Activated CD8-positive, alpha-beta memory T cell treated with anti-CD3 and anti-CD28 coated beads, Interleukin-2, amount 10 ng/mL, durations not matched to agents 7 days and 5 days (primary cell): ENCODE measurements around the gene ZIC1. TPM values are rescaled to one million over a fixed set of nuclear protein-coding genes. Genes with fewer than 3 reads are reported as not detected.

ENCODE experiments used
- ATAC-seq: fragments of 150-1000 bp; cut with Tn5 transposase; one replicate; pipeline ENCODE4 v1.10.0; 2021; ENCODE audit warnings: moderate library complexity
- CTCF ChIA-PET: fragments of 350-600 bp; sonication (Branson Sonifier 250); formaldehyde crosslinking; loops from one replicate; lab custom pipeline; 2021; ENCODE audit warnings: antibody characterized with exemption; lab: Charles Lee
- DNase-seq: peaks from one replicate; pipeline ENCODE4 v3.0.0-alpha.2; 2020
- H3K27ac Mint-ChIP-seq: one replicate; pipeline ENCODE4 v1.8.0; 2021; ENCODE audit warnings: mild to moderate bottlenecking, mixed read lengths
- H3K27me3 Mint-ChIP-seq: one replicate; pipeline ENCODE4 v1.8.0; 2021; ENCODE audit warnings: mixed read lengths
- H3K36me3 Mint-ChIP-seq: one replicate; pipeline ENCODE4 v1.8.0; 2021; ENCODE audit warnings: mild to moderate bottlenecking, mixed read lengths
- H3K4me1 Mint-ChIP-seq: one replicate; pipeline ENCODE4 v1.8.0; 2021; ENCODE audit warnings: mixed read lengths
- H3K4me3 Mint-ChIP-seq: one replicate; pipeline ENCODE4 v1.8.0; 2021; ENCODE audit warnings: mild to moderate bottlenecking, moderate library complexity, mixed read lengths
- H3K9me3 Mint-ChIP-seq: one replicate; pipeline ENCODE4 v1.8.0; 2022; ENCODE audit warnings: low read depth, mixed read lengths
- total RNA-seq, 2 experiments: library from RNA; stranded (reverse); gene quantifications; one replicate each; pipeline ENCODE4 v1.2.3, GENCODE V29; 2021

ZIC1 gene
- total RNA-seq, 2 experiments from 2014 or later, result not detected

DNA sequence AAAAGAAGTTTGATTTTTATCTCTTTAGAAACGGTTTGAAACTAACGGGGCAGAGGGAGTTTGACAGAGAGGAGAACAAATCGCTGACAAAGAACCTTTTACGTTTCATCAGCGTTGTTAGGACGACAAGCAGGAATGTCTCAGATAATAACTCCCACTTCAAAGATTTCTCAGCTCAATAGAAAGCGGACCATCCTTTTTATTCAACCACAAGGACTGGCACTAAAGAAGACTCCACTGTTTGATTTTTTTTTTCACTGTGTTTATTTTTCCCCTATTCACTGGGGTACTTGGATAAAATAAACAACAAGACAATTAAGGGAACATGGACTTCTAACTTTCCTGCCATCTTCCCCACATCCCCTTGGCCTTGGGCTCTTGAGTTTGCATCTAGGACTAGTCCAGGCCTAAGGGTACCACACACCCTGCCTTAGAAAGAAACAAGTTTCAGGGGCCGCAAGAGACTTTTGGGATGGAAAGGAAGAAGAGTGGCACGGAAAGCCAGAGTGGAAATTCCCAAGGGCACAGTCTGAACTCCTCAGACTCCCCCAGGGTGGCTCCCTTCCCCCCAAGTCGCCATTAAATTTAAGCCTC is 21.8 kb upstream of the ZIC1 start:
- Mint-ChIP-seq H3K27ac (no peak overlapping the region), H3K4me1 (no peaks in the 10 kb centered on the region), H3K36me3 (no peaks in the 10 kb centered on the region), H3K9me3 (no peaks in the 10 kb centered on the region), H3K4me3 (no peak overlapping the region), H3K27me3 (peaks cover 92% of the 10 kb centered on the region)
- CTCF ChIA-PET, result no interaction called here
- ATAC-seq (no peak), DNase-seq (no peak)

DNA sequence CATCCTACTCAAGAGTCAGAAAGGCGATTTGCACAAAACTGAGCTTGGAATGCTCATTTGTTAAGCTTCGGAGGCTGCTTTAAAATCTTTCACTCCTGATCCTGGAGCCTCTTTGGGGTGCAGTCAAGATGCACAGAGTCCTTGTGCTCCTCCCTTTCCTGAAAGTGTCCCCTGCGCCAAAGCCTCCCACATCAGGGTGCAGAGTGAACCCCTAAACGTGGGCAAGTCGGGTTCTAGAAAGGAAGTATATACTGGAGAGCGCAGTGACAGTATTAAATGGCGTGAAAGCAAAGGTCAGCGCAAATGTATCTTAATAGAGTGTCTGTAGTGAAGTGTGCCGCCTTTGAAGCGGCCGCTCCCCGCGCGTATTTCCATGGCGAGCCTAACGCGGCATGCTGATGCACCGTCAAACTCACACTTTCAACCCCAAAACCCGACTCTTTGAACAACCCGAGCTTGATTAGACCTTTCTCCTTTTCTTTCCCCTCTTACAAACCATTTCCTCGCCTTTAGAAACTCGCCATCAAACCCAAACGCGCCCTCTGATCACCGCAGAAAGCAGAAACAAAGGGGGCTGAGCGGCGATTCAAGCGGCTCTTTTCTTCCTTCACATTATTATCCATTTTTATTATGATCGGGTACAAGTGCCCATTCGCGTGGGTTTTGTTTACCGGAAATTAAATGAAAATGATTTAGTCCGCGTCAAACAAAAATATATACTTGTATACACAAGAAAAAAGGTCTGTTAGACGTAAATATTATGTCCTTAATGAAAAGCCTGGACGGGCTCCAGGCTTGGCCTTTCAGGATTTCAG is 21.1 kb upstream of the ZIC1 start:
- H3K27ac Mint-ChIP-seq, result no peak overlapping the region
- H3K4me3 Mint-ChIP-seq, result no peak overlapping the region
- no peak for DNase-seq
- H3K36me3 Mint-ChIP-seq, result peaks cover 1% of the 10 kb centered on the region
- ATAC-seq, result no peak
- no peaks in the 10 kb centered on the region for H3K4me1 Mint-ChIP-seq
- peaks cover 90% of the 10 kb centered on the region for H3K27me3 Mint-ChIP-seq
- no peaks in the 10 kb centered on the region for H3K9me3 Mint-ChIP-seq
- CTCF ChIA-PET, result no interaction called here

DNA sequence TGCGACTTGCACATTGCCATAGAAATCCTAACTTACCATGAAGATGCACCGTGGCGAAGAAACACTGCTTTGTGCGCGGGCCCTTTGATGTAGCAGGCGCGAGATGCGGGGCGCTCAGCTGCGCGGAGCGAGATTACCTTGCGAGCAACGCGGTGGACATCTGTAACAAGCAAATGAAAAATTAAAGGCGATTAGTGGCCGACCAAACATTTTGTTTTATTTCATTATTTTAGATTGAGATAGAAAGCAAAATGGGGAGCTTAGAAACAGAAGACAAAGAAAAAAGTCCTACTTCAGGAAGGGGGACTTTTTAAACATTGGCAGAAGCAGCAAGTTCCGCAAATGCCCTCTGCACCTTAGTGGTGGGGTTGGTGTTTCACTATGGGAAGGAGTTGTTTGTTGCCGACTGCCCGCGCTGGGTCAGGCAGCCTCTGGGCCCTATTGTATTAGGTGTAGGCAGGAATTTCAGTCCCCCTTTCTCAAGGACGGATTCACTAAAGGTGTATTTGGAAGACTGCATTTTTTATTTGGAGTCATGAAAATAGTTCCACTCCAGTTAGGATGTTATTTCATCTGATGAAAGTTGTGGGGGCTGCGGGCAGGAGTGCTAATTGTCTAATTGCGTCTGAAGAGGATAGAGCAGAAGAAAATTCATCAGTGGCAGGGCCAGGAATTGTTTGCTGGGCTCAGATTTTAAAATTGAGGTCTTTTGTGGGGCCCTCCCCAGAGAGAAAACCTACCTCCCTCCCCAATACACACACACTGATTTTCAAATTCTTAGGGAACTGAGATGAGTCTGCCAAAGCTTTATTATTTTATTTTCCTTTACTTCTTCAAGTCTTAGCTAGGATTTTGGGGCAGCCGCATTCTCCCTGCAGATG is 20.2 kb upstream of the ZIC1 start:
- no peak for DNase-seq
- Mint-ChIP-seq H3K4me3 (no peak overlapping the region), H3K4me1 (no peaks in the 10 kb centered on the region), H3K9me3 (no peaks in the 10 kb centered on the region), H3K27me3 (peaks cover 86% of the 10 kb centered on the region), H3K36me3 (peaks cover 3% of the 10 kb centered on the region), H3K27ac (peak overlapping the region; percentile 32)
- CTCF ChIA-PET, result no interaction called here
- ATAC-seq, result no peak

DNA sequence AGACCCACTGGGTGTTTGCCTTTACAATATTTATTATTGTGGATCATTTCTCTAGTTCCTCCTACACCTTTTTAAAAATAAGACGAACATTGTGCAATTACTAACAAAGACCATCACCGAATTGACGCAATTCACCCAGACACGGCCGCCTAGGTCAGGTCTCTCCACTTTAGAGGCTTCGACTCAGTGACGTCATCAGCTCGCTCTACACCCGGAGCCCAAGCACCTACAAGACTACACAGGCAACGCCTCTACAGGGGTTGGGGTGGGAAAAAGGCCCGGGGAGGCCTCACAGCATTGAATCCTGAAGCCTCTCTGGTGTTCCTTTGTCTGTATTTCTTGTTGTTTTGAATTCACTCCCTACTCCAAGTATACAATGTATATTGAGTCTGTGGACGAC is 19.4 kb upstream of the ZIC1 start:
- peaks cover 88% of the 10 kb centered on the region for H3K27me3 Mint-ChIP-seq
- H3K4me3 Mint-ChIP-seq, result no peak overlapping the region
- no peaks in the 10 kb centered on the region for H3K9me3 Mint-ChIP-seq
- CTCF ChIA-PET, result no interaction called here
- ATAC-seq (no peak), DNase-seq (no peak)
- H3K36me3 Mint-ChIP-seq, result peaks cover 4% of the 10 kb centered on the region
- H3K4me1 Mint-ChIP-seq, result no peaks in the 10 kb centered on the region
- no peak overlapping the region for H3K27ac Mint-ChIP-seq

DNA sequence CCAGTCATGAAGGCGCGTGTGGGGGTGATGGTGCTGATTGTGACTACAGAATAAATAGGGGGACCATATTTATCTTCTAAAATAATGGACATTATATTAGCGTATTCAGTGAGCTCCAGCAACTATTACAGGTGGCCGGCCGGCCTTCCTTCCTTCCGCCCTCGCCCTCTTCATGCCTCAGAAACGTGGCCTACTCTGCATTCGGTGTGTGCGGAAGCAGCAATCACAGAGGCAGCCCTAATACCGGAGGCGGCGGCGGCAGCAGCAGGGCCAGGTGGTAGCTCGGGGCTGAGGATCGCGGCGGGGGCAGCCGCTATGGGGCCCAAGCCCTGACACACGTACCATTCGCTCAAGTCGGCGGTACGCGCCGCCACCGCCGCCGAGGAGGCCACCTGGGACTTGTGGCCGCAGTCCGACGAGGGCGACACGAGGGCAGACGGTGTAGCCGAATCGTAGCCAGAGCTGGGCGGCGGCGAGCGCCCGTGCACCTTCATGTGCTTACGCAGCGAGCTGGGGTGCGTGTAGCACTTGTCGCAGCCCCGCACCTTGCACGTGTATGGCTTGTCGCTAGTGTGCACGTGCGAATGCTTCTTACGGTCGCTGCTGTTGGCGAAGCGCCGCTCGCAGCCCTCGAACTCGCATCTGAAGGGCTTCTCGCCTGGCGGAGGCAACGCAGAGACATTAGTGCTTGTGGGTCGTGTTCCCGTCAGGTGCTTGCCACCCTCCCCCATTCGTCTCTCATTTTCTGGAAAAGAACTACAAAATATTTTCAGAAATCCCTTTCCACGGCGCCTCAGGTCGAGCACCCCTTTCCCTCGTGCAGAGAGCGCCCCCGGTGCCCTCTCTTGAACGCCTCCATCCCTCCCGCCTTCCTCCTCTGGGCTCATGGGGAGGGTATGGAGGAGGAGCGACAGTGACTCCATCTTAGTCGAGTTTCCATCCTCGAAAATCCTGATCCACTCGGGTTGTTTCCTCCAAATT is 18.3 kb upstream of the ZIC1 start:
- ATAC-seq, result no peak
- H3K36me3 Mint-ChIP-seq, result peaks cover 4% of the 10 kb centered on the region
- H3K27me3 Mint-ChIP-seq, result peaks cover 88% of the 10 kb centered on the region
- H3K27ac Mint-ChIP-seq, result no peak overlapping the region
- no peaks in the 10 kb centered on the region for H3K4me1 Mint-ChIP-seq
- no peak for DNase-seq
- H3K9me3 Mint-ChIP-seq, result no peaks in the 10 kb centered on the region
- CTCF ChIA-PET, result no interaction called here
- H3K4me3 Mint-ChIP-seq, result no peak overlapping the region

DNA sequence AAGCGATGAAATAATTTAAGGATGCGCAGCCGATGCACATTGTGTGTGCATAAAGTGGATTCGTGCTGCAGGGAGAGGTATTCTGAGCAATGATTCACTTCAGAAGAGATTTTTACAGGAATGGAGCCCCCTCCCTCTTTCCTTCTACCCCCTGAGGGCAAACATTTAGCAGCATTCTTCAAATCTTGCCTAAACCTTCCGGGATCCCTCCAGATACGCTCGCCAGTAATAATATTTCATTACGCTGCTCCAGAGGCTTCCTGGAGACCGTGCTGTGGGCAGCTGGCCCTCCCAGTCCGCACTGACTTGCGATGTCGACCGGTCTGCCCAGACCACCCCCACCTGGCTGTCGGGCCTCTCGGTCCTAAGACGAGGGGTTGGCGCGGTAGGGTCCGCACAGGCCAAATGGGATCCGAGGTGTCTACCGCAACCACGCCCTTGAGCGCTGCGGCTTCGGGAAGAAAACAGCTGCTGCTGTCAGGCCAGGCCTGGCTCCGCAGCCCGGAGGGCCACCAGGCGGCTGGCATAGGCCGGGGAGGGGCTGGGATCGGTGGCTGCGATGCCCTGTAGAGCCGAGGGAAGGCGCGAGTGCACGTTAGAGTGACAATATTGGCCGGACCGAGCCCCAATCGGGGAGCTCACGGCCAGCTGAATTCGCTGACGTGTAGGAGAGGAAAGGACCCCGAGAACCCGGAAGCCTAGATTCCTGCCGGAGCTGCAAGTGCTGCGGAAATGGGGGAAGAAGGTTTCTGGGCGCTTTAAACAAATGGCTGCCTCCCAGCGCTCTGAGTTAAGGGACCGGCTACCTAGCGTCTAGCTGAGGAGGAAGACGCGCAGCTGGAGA is 17.2 kb upstream of the ZIC1 start:
- H3K4me3 Mint-ChIP-seq, result no peak overlapping the region
- DNase-seq, result no peak
- no peaks in the 10 kb centered on the region for H3K9me3 Mint-ChIP-seq
- no peak for ATAC-seq
- H3K36me3 Mint-ChIP-seq, result peaks cover 4% of the 10 kb centered on the region
- H3K27me3 Mint-ChIP-seq, result peaks cover 81% of the 10 kb centered on the region
- CTCF ChIA-PET, result no interaction called here
- H3K27ac Mint-ChIP-seq, result peak overlapping the region; percentile 22
- no peaks in the 10 kb centered on the region for H3K4me1 Mint-ChIP-seq

DNA sequence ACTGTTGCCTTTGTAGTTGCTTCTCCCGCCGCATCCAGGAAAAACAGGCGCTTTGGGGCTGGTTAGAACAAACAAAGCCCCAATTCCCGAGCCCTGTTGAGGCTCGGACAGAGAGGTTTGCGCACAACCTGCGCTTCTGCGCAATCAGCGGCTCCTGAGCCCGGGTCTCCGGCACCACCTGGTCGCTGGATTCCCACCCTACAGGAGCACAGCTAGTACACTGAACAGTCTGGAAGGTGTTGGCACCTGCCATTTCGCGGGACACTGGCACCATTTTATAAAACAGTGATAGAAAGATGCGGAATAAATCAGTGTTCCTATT is 16.6 kb upstream of the ZIC1 start:
- peaks cover 81% of the 10 kb centered on the region for H3K27me3 Mint-ChIP-seq
- peaks cover 4% of the 10 kb centered on the region for H3K36me3 Mint-ChIP-seq
- no peaks in the 10 kb centered on the region for H3K4me1 Mint-ChIP-seq
- DNase-seq (no peak), ATAC-seq (no peak)
- H3K4me3 Mint-ChIP-seq, result no peak overlapping the region
- CTCF ChIA-PET, result no interaction called here
- H3K9me3 Mint-ChIP-seq, result no peaks in the 10 kb centered on the region
- H3K27ac Mint-ChIP-seq, result no peak overlapping the region

DNA sequence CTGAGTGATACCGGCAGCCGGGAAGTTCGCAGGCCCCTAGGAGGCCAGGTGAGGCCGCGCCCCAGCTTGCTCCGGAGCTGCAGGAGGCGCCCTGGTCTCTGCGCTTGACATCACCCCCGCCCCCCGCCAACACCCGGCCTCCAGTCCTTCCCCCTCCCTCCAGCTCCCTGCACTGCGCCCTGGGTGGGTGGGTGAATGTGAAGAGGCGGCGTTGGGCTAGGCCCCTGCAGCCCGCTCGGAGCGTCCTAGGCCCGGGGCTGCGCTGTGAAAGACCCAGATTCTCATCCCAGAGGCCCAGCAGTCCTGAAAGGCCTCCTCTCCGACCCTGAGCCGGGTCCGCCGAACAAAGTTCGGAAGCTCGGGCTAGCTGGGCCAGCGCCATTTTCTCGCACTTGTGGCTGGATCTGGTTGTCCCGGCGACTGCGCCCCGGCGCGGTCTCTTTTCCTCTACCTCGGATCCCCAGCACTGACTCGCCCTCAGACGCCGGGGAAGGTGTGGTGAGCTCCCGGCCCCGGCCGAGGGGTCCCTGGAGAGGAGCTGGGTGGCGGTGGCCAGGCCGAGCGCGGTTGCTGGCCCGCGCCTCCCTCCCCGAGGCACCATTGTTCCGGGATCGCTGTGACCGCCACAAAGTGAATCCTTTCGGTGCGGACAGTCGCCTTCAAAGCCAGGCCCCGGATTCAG is 15.8 kb upstream of the ZIC1 start:
- Mint-ChIP-seq H3K9me3 (no peaks in the 10 kb centered on the region), H3K36me3 (peaks cover 4% of the 10 kb centered on the region), H3K27ac (no peak overlapping the region), H3K4me3 (no peak overlapping the region), H3K27me3 (peaks cover 81% of the 10 kb centered on the region), H3K4me1 (no peaks in the 10 kb centered on the region)
- CTCF ChIA-PET, result no interaction called here
- no peak for DNase-seq
- ATAC-seq, result no peak

DNA sequence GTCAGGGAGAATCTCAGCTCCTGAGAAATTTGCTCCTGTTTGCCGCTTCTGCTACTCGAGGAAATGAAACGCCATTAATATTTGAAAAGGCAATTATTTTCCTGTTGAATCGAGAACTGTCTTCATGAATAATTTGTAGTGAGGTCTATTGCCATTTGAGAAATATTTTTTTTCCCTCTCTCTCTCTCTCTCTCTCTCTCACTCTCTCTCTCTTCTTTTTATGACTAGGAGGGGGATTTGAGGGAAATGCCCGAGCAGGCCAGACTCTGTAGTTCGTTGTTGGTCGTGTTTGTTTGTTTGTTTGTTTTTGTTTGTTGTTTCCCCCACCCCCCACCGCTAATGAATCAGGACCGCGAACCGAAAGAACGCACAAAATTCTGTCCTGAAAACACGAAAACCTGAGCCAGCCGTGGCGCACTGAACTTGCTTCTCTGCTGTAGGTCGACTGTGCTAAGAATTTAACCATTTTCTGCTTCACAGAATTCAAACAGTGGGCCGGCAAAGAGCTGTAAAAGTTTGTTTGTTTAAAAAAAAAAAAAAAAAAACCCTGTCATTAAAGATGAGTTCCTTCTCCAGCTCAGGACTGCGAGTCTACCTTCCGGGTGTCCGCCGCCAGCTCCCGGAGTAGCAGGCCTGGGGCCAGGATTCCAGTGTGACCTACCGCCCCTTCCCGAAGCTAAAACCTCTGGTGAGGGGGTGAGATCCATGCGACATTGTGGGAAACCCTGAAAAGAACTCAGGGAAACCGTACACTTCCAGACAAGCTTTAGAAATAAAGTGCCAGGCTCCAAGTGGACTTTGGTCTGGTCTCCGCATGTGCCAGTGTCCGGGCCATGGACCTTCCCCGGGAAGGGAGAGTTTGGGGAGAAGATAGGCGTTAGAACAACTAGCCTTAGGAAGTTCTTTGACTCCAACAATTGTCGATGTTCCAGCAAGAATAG is 15.0 kb upstream of the ZIC1 start:
- DNase-seq (no peak), ATAC-seq (no peak)
- no peaks in the 10 kb centered on the region for H3K9me3 Mint-ChIP-seq
- peaks cover 80% of the 10 kb centered on the region for H3K27me3 Mint-ChIP-seq
- no peaks in the 10 kb centered on the region for H3K4me1 Mint-ChIP-seq
- H3K36me3 Mint-ChIP-seq, result peaks cover 4% of the 10 kb centered on the region
- H3K27ac Mint-ChIP-seq, result peak overlapping the region; percentile 68
- CTCF ChIA-PET, result interaction anchor here (0.6 kb wide), 1 partner anchor 12 kb away, joined by 4 read pairs; no protein-coding TSS in a partner anchor
- no peak overlapping the region for H3K4me3 Mint-ChIP-seq

DNA sequence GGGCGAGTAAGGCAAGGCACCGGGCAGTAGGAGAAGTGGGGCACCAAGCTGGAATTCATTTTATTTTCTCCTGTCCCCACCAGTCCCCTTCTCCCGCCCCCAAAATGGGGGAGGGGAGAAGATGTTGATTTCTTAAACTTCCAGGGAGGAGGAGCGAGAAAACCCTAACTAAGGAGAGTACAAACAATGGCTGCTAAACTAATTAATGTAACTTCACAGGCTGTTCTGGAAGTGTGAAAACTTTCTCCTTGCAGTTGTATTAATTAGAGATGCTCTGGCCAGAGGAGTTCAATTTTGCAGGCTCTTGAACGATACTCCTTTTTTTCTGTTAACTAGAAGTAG is 14.3 kb upstream of the ZIC1 start:
- Mint-ChIP-seq H3K36me3 (peaks cover 4% of the 10 kb centered on the region), H3K27me3 (peaks cover 80% of the 10 kb centered on the region), H3K27ac (peak overlapping the region; percentile 36), H3K4me1 (no peaks in the 10 kb centered on the region), H3K9me3 (no peaks in the 10 kb centered on the region), H3K4me3 (no peak overlapping the region)
- DNase-seq (no peak), ATAC-seq (no peak)
- CTCF ChIA-PET, result interaction anchor here (0.6 kb wide), 1 partner anchor 13 kb away, joined by 4 read pairs; no protein-coding TSS in a partner anchor
